IPS-18c (cell line): ENCODE data around the gene USP6NL.

Experiments used
- H3K4me3 ChIP-seq: 2 replicates; pipeline ENCODE4 v1.7.0; 2013; ENCODE audit warnings: low read depth, mild to moderate bottlenecking, low read length, moderate library complexity; ENCODE audit not compliant: insufficient read depth
- H3K9me3 ChIP-seq: one replicate; pipeline ENCODE4 v1.6.1; 2013; ENCODE audit warnings: mild to moderate bottlenecking, low read length, moderate library complexity; ENCODE audit not compliant: control insufficient read depth, insufficient read depth

USP6NL gene

DNA sequence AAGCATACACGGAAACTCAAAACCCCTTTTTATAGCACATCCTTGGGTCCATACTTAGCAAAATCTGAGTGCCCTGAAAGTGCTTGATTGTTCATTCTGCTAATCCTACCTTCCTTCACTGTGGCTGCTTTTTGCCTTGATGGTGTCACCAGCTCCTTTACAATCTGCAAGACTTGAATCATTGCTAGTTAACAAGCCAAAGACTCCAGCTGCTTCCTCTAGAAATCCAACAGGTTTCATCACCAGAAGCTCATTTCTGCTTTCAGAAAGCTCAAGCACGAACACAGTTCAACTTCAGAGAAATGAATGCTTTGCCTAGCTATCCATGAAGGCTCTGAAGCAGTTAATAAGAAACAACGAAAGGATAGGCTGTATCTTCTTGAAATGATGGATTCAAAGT is 38.0 kb downstream of the USP6NL start:
- no peak overlapping the region for H3K4me3 ChIP-seq
- no peaks in the 10 kb centered on the region for H3K9me3 ChIP-seq

DNA sequence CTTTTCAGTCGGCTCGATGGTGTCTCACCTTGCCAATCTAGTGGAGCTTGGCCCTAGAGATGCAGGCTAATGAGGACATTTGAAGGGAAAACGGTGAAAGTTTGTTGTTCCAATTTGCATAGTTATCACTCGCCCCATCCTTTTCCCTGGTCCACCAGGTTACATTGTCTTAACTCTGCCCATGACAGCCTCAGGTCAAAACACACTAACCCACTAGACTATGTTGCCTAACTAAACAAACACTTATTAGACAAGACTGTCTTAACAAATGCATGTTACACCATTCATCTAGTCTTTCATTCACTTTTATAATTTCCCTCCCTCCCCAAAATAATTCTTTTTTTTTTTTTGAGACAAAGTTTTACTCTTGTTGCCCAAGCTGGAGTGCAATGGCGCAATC is 40.7 kb downstream of the USP6NL start:
- no peaks in the 10 kb centered on the region for H3K9me3 ChIP-seq
- H3K4me3 ChIP-seq: no peak overlapping the region

DNA sequence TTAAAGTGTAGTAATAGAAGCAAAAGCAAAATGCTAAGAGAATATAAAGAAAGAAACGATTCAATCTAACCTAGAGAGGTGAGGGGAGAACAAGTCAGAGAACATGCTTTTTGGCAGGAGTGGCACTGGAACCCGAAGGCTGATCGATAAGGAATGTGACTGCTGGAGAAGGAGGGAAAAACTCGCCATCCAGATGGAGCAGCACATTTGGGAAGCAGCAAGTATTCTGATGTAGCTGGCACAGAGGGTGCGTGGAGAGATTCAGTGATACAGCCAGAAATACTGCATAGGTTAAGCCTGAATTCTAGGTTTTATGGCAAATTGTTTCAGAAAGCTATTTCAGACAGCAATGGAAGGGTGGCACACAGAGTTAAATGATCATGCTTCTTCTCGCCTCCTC is 42.0 kb downstream of the USP6NL start:
- Histone ChIP-seq H3K4me3 (no peak overlapping the region), H3K9me3 (no peaks in the 10 kb centered on the region)

DNA sequence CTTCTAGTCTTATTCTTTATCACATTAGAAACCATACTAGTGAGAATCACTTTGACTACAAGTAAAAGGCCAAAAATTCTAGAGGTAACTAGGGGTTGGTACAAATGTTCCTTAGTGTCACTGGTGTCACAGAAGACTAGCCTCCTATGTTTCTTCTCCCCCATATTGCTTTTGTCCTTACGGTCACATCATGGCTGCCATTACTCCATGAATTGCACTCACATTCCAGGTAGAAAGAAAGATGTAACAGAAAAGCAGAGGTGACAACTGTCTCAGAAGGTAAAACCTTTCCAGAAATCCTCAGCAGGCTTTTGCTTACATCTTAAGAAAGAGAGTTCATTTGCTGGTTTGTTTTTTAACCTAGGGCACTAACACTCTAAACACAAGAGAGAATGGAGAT is 42.9 kb downstream of the USP6NL start:
- Histone ChIP-seq H3K4me3 (no peak overlapping the region), H3K9me3 (no peaks in the 10 kb centered on the region)

DNA sequence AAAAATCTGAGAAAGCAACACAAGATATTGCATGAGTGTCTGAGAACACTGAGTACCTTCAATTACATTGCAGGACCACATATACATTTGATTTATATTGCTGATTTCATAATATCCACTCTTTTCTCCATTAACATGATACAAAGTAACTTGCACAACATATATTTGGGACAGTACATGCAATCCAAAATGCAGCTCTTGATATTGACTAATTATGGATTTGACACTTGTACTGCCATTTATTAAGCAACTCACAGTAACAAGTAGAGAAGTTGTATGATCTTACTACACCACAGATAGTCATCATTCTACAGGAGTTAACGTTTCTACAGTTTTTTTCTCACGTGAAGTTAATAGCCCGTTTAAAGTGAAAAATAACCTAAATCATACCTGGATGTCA is 46.7 kb downstream of the USP6NL start:
- no peaks in the 10 kb centered on the region for H3K9me3 ChIP-seq
- no peak overlapping the region for H3K4me3 ChIP-seq

GRCh38 chr10:11563936-11564335 is 47.5 kb downstream of the USP6NL start:
- Histone ChIP-seq H3K9me3 (no peaks in the 10 kb centered on the region), H3K4me3 (no peak overlapping the region)

DNA sequence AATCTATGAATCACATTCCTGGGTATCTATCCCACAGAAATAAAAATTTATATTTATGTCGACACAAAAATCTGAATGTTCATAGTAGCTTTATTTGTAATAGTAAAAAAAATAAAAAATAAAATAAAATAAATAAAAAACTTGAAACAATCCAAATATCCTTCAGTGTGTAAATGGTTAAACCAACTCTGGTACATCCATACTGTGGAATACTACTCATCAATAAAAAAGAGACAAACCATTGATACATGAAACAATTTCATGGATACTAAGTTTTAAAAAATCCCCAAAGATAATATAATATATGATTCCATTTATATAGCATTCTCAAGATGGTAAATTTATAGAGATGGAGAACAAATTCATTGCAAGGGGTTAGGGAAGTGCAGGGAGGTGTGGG is 48.6 kb downstream of the USP6NL start:
- no peaks in the 10 kb centered on the region for H3K9me3 ChIP-seq
- H3K4me3 ChIP-seq: no peak overlapping the region

GRCh38 chr10:11560076-11560709 is 51.3 kb downstream of the USP6NL start:
- Histone ChIP-seq H3K4me3 (no peak overlapping the region), H3K9me3 (no peaks in the 10 kb centered on the region)

GRCh38 chr10:11557967-11558366 is 53.5 kb downstream of the USP6NL start:
- H3K9me3 ChIP-seq: no peaks in the 10 kb centered on the region
- no peak overlapping the region for H3K4me3 ChIP-seq

GRCh38 chr10:11557513-11557912 is 53.9 kb downstream of the USP6NL start:
- no peak overlapping the region for H3K4me3 ChIP-seq
- H3K9me3 ChIP-seq: no peaks in the 10 kb centered on the region

- H3K4me3 ChIP-seq: no peak overlapping the region
- no peaks in the 10 kb centered on the region for H3K9me3 ChIP-seq
These were observed 55.9 kb downstream of the USP6NL start for GRCh38 chr10:11555556-11555955.

- Histone ChIP-seq H3K4me3 (no peak overlapping the region), H3K9me3 (no peaks in the 10 kb centered on the region)
These were observed 57.6 kb downstream of the USP6NL start for GRCh38 chr10:11553773-11554381.

DNA sequence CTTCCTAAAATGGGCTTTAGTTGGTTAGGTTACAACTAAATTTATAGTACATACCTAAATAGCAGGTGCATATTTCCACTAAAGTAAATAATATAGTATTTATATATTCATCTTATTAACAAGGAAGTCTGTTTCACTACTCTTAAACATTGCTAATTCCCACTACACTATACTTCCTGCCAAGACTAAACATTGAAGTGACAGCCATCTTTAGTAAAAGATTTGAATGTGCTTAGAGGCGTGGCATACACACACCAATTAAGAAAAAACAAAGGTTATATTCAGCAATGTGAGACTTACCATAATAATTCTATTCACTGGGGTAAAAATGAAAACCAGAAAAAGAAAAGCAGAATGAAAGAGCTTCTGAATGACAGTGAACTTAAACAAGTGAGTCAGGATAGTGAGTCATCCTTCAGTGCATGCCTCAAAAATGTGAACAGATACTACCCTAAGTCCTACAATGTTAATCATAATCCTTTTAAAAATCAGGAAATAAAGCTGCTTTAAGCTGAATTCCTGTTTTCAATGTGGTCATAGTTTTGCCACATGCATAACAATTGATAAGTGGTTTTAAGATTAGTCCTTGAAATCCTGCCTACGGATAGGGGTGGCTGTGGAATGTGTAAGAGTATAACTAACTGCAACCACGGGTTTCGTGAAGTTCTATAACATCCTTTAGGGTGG is 59.4 kb downstream of the USP6NL start:
- Histone ChIP-seq H3K9me3 (no peaks in the 10 kb centered on the region), H3K4me3 (no peak overlapping the region)

DNA sequence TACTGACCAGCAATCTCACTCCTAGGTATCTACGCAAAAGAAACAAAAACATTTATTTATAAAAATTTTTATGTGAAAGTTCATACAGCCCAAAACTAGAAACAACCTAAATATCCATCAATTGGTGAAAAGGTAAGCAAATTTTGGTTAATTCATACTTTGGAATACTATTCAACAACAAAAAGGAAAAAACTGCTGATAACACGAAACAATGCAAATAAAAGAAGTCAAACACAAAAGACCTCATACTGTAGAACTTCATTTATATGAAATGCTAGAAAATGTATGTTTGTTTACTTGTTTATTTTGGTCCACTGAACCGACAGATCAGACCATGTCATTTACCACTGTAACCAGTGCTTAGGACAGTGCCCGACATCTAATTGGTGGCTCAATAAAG is 60.3 kb downstream of the USP6NL start:
- H3K4me3 ChIP-seq: no peak overlapping the region

GRCh38 chr10:11548768-11549099 is 62.7 kb downstream of the USP6NL start:
- H3K4me3 ChIP-seq: no peak overlapping the region

More for the DNA sequence above, 60.3 kb downstream of the USP6NL start:
- H3K9me3 ChIP-seq: no peaks in the 10 kb centered on the region

DNA sequence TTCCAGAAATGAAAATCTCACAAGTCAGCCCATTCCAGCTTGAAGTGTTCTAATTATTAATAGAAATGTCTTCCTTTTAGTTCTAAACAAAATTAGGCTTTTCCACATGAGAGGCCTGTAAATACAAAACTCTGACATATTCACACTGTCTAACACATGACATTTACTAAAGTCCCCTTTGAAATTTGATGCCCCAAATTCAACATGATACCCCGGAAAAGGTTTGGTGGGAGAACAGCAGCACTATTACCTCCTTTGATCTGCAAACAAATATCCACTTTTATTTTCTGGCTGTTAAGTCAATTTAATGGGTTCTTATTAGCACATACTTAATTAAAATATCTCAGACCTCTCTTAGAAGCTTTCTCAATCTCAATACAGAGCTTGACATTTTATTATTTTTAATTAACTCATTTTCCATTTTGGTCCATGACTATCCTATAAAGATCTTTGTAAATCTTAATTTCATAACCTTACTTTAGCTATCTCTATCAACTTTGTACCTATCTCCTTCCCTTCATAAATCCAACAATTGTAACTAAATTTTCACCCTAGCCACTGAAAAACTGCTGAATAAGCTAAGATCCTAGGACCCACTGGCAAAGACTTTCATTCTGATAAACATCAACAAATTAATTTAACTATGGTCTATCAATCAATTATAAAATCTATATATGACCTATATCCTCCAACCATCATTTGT is 63.2 kb downstream of the USP6NL start:
- Histone ChIP-seq H3K4me3 (no peak overlapping the region), H3K9me3 (no peaks in the 10 kb centered on the region)

More at GRCh38 chr10:11548768-11549099, 62.7 kb downstream of the USP6NL start:
- H3K9me3 ChIP-seq: no peaks in the 10 kb centered on the region

- no peak overlapping the region for H3K4me3 ChIP-seq
These were observed 64.9 kb downstream of the USP6NL start for GRCh38 chr10:11546581-11546980.

DNA sequence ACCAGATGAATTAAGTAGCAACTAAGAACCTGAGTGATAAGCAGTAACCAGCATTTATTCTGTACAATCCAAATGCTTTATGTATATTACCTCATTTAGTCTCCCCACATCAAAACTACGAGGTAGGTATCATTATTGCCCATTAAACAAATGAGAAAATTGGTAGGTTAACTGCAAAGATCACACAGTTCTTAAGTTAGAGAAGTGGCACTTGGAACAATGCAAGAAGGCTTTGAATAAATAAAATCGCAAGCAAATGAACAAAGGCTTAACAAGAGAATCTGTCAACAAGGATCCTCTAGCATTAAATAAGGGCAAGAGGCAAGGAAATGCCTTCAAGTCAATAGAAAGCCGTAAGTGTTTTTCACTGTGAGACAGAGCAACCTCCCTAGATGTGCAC is 70.2 kb downstream of the USP6NL start:
- Histone ChIP-seq H3K4me3 (no peak overlapping the region), H3K9me3 (no peaks in the 10 kb centered on the region)

More at GRCh38 chr10:11546581-11546980, 64.9 kb downstream of the USP6NL start:
- no peaks in the 10 kb centered on the region for H3K9me3 ChIP-seq
